ENCODE results near the gene PTGIS.

Gene PTGIS

DNA sequence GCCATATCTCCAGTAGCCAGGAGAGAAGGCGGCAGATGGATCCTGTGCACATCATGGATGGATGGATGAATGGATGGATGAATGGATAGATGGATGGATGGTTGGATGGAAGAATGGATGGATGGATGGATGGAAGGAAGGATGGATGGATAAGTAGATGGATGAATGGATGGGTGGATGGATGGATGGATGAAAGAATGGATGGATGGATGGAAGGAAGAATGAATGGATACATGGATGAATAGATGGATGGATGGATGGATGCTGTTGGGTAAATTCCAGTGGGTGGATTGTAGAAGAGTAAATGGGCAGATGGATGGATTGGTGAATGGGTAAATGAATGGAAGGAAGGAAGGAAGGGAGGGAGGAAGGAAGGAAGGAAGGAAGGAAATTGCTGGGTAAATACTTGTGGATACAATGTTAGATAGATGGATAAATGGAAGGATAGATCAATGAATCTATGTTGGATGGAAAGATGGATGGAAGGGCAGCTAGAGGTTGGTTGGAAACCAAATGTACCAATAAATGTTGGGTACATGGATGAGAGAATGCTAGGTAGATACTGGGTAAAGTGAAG lies 19.5 kb downstream of the PTGIS start:
- no peak overlapping the region for H4K8ac ChIP-seq (ENCODE audit: low read length)
- 89% methylated on average over 1 of the region's 1 CpG for WGBS

DNA sequence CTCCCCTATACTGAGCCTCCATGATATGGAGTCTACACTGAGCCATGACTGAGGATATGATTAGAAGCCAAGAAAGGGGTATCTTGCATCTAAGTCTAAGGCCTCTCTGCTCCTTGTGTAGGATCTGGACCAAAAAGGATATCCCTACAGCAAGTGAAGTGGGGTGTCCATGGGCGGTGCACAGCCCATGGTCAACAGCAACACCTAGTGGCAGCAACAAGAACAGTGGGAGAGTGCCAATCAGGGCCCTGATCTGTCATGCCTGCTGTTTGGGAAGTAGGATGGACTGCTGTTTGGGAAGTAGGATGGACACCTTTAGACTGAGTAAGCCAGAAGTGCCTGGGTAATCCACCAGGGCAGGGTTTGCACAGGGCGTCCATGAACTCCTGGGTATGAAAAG lies 22.4 kb downstream of the PTGIS start:
- Histone ChIP-seq H3K4me3 (ENCODE audit: insufficient read depth in 1 of 2, low read depth in 1 of 2, low read length in 2 of 2) (no peak overlapping the region), H3K9ac (ENCODE audit: low read length) (no peak overlapping the region), H3K4me1 (ENCODE audit: control insufficient read depth, insufficient read depth, low read depth, low read length) (no peaks in the 10 kb centered on the region), H3K36me3 (ENCODE audit: control insufficient read depth in 1 of 2, insufficient read depth in 2 of 2, low read depth in 1 of 2, low read length in 2 of 2) (peaks cover 52 to 99% of the 10 kb centered on the region in 2 experiments), H2AK5ac (ENCODE audit: low read length, severe bottlenecking) (no peak overlapping the region), H4K91ac (ENCODE audit: low read length) (no peak overlapping the region), H4K8ac (ENCODE audit: low read length) (no peak overlapping the region), H3K27ac (ENCODE audit: low read length, poor library complexity, severe bottlenecking) (no peak overlapping the region), H2BK12ac (ENCODE audit: low read length in 2 of 2) (no peak overlapping the region), H3K4ac (ENCODE audit: low read depth in 1 of 2, low read length in 2 of 2) (no peak overlapping the region), H3K14ac (ENCODE audit: low read length in 2 of 2) (no peak overlapping the region), H3K9me3 (ENCODE audit: control insufficient read depth, low read length) (no peaks in the 10 kb centered on the region), H2AFZ (ENCODE audit: low read depth, low read length) (no peak overlapping the region), H3K23ac (ENCODE audit: low read length in 2 of 2) (no peak overlapping the region), H3K79me1 (replicated peaks; ENCODE audit: low read length, poor library complexity, severe bottlenecking) (no peaks in the 10 kb centered on the region), H2BK5ac (ENCODE audit: low read depth, low read length, poor library complexity, severe bottlenecking) (no peak overlapping the region), H3K4me2 (ENCODE audit: low read length, poor library complexity, severe bottlenecking) (no peak overlapping the region), H2BK120ac (ENCODE audit: low read depth, low read length) (no peak overlapping the region), H3K18ac (ENCODE audit: low read depth in 1 of 2, low read length in 2 of 2) (no peak overlapping the region), H2BK15ac (ENCODE audit: low read depth, poor library complexity, severe bottlenecking) (no peak overlapping the region), H3K27me3 (ENCODE audit: control insufficient read depth in 1 of 2, insufficient read depth in 1 of 2, low read length in 2 of 2) (no peaks in the 10 kb centered on the region)
- WGBS, result 73% methylated on average over 2 of the region's 2 CpGs
- no peak for DNase-seq

More for the DNA sequence above, 19.5 kb downstream of the PTGIS start:
- H3K4me3 ChIP-seq (ENCODE audit: insufficient read depth in 1 of 2, low read depth in 1 of 2, low read length in 2 of 2), result no peak overlapping the region
- no peaks in the 10 kb centered on the region for H3K9me3 ChIP-seq (ENCODE audit: control insufficient read depth, low read length)
- H3K27ac ChIP-seq (ENCODE audit: low read length, poor library complexity, severe bottlenecking), result no peak overlapping the region
- no peak overlapping the region for H2BK120ac ChIP-seq (ENCODE audit: low read depth, low read length)
- no peaks in the 10 kb centered on the region for H3K79me1 ChIP-seq (replicated peaks; ENCODE audit: low read length, poor library complexity, severe bottlenecking)
- no peak overlapping the region for H2AK5ac ChIP-seq (ENCODE audit: low read length, severe bottlenecking)
- H3K27me3 ChIP-seq (ENCODE audit: control insufficient read depth in 1 of 2, insufficient read depth in 1 of 2, low read length in 2 of 2), result no peaks in the 10 kb centered on the region
- H3K14ac ChIP-seq (ENCODE audit: low read length in 2 of 2), result no peak overlapping the region
- peaks cover 34 to 82% of the 10 kb centered on the region in 2 experiments for H3K36me3 ChIP-seq (ENCODE audit: control insufficient read depth in 1 of 2, insufficient read depth in 2 of 2, low read depth in 1 of 2, low read length in 2 of 2)
- H2BK5ac ChIP-seq (ENCODE audit: low read depth, low read length, poor library complexity, severe bottlenecking), result no peak overlapping the region
- H3K4ac ChIP-seq (ENCODE audit: low read depth in 1 of 2, low read length in 2 of 2), result no peak overlapping the region
- H2AFZ ChIP-seq (ENCODE audit: low read depth, low read length), result no peak overlapping the region
- H3K4me1 ChIP-seq (ENCODE audit: control insufficient read depth, insufficient read depth, low read depth, low read length), result no peaks in the 10 kb centered on the region
- DNase-seq, result no peak
- H3K9ac ChIP-seq (ENCODE audit: low read length), result no peak overlapping the region
- no peak overlapping the region for H3K18ac ChIP-seq (ENCODE audit: low read depth in 1 of 2, low read length in 2 of 2)
- H2BK15ac ChIP-seq (ENCODE audit: low read depth, poor library complexity, severe bottlenecking), result no peak overlapping the region
- no peak overlapping the region for H4K91ac ChIP-seq (ENCODE audit: low read length)
- no peak overlapping the region for H3K23ac ChIP-seq (ENCODE audit: low read length in 2 of 2)
- no peak overlapping the region for H2BK12ac ChIP-seq (ENCODE audit: low read length in 2 of 2)
- H3K4me2 ChIP-seq (ENCODE audit: low read length, poor library complexity, severe bottlenecking), result no peak overlapping the region

DNA sequence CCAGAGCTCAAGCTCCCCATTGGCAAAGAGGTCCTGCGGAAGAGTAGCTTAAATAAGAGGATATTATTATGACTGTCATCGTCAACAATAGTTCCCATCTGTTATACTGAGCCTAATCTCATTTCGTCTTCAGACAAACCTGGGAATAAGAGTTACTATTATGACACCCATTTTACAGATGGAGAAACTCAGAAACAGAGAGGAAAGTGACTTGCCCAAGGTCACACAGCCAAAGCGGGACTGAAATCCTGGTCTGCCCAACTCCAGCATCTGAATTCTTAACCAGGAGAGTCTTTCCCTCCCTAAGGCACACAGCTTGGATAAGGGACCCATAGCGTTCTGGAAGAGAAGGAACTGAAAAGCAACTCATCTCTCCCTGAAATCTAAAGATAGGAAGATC lies 23.4 kb downstream of the PTGIS start:
- Histone ChIP-seq H3K27me3 (ENCODE audit: control insufficient read depth in 1 of 2, insufficient read depth in 1 of 2, low read length in 2 of 2) (no peaks in the 10 kb centered on the region), H2AFZ (ENCODE audit: low read depth, low read length) (no peak overlapping the region), H3K4me2 (ENCODE audit: low read length, poor library complexity, severe bottlenecking) (no peak overlapping the region), H4K8ac (ENCODE audit: low read length) (no peak overlapping the region), H2BK5ac (ENCODE audit: low read depth, low read length, poor library complexity, severe bottlenecking) (no peak overlapping the region), H3K4me1 (ENCODE audit: control insufficient read depth, insufficient read depth, low read depth, low read length) (no peaks in the 10 kb centered on the region), H2BK15ac (ENCODE audit: low read depth, poor library complexity, severe bottlenecking) (no peak overlapping the region), H3K18ac (ENCODE audit: low read depth in 1 of 2, low read length in 2 of 2) (no peak overlapping the region), H3K9ac (ENCODE audit: low read length) (peak overlapping the region; percentile 10), H3K36me3 (ENCODE audit: control insufficient read depth in 1 of 2, insufficient read depth in 2 of 2, low read depth in 1 of 2, low read length in 2 of 2) (peaks cover 58 to 99% of the 10 kb centered on the region in 2 experiments), H3K4ac (ENCODE audit: low read depth in 1 of 2, low read length in 2 of 2) (no peak overlapping the region), H4K91ac (ENCODE audit: low read length) (no peak overlapping the region), H3K14ac (ENCODE audit: low read length in 2 of 2) (no peak overlapping the region), H3K79me1 (replicated peaks; ENCODE audit: low read length, poor library complexity, severe bottlenecking) (no peaks in the 10 kb centered on the region), H3K9me3 (ENCODE audit: control insufficient read depth, low read length) (no peaks in the 10 kb centered on the region), H2AK5ac (ENCODE audit: low read length, severe bottlenecking) (no peak overlapping the region), H3K4me3 (ENCODE audit: insufficient read depth in 1 of 2, low read depth in 1 of 2, low read length in 2 of 2) (no peak overlapping the region), H2BK120ac (ENCODE audit: low read depth, low read length) (no peak overlapping the region), H2BK12ac (ENCODE audit: low read length in 2 of 2) (no peak overlapping the region), H3K23ac (ENCODE audit: low read length in 2 of 2) (no peak overlapping the region), H3K27ac (ENCODE audit: low read length, poor library complexity, severe bottlenecking) (no peak overlapping the region)
- no peak for DNase-seq
- WGBS, result 88% methylated on average over 4 of the region's 5 CpGs

DNA sequence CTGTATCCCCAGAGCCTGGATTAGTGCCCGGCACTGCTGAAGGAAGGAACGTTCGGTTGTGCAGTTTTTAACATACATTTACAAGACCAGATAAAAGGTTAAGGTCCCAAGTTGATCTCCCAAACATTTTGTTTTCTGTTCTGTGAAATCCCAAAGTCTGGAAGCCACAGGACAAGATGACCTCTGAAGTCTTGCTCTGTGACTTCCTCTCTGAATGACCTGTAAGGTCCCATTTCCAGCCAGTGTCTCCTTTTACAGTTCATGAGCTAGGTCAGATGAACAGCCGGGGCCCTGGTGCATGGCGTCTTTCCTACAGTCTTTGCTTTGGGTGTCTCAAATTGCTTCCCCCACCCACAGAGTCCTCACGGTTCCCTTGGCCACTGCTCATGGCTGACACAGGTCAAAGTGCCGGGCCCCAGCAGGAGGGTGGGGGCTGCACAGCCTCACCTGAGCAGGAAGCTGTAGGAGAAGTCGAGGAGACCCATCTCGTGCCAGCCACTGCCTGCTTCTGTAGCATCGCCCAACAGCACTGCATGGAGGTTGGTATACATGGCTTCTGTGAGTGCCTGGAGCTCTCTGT lies 24.0 kb downstream of the PTGIS start:
- Histone ChIP-seq H3K36me3 (ENCODE audit: control insufficient read depth in 1 of 2, insufficient read depth in 2 of 2, low read depth in 1 of 2, low read length in 2 of 2) (peaks cover 62 to 99% of the 10 kb centered on the region in 2 experiments), H2AFZ (ENCODE audit: low read depth, low read length) (no peak overlapping the region), H4K91ac (ENCODE audit: low read length) (no peak overlapping the region), H2BK15ac (ENCODE audit: low read depth, poor library complexity, severe bottlenecking) (no peak overlapping the region), H3K4me1 (ENCODE audit: control insufficient read depth, insufficient read depth, low read depth, low read length) (no peaks in the 10 kb centered on the region), H3K4me2 (ENCODE audit: low read length, poor library complexity, severe bottlenecking) (no peak overlapping the region), H4K8ac (ENCODE audit: low read length) (no peak overlapping the region), H3K4me3 (ENCODE audit: insufficient read depth in 1 of 2, low read depth in 1 of 2, low read length in 2 of 2) (no peak overlapping the region), H3K23ac (ENCODE audit: low read length in 2 of 2) (no peak overlapping the region), H3K27me3 (ENCODE audit: control insufficient read depth in 1 of 2, insufficient read depth in 1 of 2, low read length in 2 of 2) (no peaks in the 10 kb centered on the region), H3K14ac (ENCODE audit: low read length in 2 of 2) (no peak overlapping the region), H3K27ac (ENCODE audit: low read length, poor library complexity, severe bottlenecking) (no peak overlapping the region), H2BK12ac (ENCODE audit: low read length in 2 of 2) (no peak overlapping the region), H3K9me3 (ENCODE audit: control insufficient read depth, low read length) (peaks cover 3% of the 10 kb centered on the region), H3K4ac (ENCODE audit: low read depth in 1 of 2, low read length in 2 of 2) (no peak overlapping the region), H2AK5ac (ENCODE audit: low read length, severe bottlenecking) (no peak overlapping the region), H3K9ac (ENCODE audit: low read length) (peak overlapping the region; percentile 10), H3K79me1 (replicated peaks; ENCODE audit: low read length, poor library complexity, severe bottlenecking) (no peaks in the 10 kb centered on the region), H2BK5ac (ENCODE audit: low read depth, low read length, poor library complexity, severe bottlenecking) (no peak overlapping the region), H2BK120ac (ENCODE audit: low read depth, low read length) (no peak overlapping the region), H3K18ac (ENCODE audit: low read depth in 1 of 2, low read length in 2 of 2) (no peak overlapping the region)
- no peak for DNase-seq
- 80% methylated on average over 10 of the region's 10 CpGs for WGBS

All from mesenchymal stem cell (in vitro differentiated cells and primary cell).